Measurements from ENCODE around the gene JOSD1. TPM values are rescaled to one million over a fixed set of nuclear protein-coding genes. Genes with fewer than 3 reads are reported as not detected.

JOSD1 gene
- total RNA-seq, 1 experiment from 2014 or later, result 84.9 TPM

GRCh38 chr22:38727530-38728451 is 27.0 kb upstream of the JOSD1 start:
- intact Hi-C loops (cut with micrococcal nuclease), result no loop called here
- Mint-ChIP-seq H3K27ac (ENCODE audit: low read depth, unreplicated experiment) (no peak overlapping the region), H3K9me3 (ENCODE audit: unreplicated experiment) (no peaks in the 10 kb centered on the region), H3K4me3 (ENCODE audit: unreplicated experiment) (no peak overlapping the region), H3K4me1 (ENCODE audit: insufficient read depth, unreplicated experiment) (no peaks in the 10 kb centered on the region), H3K36me3 (ENCODE audit: insufficient read depth, unreplicated experiment) (peaks cover 90% of the 10 kb centered on the region), H3K27me3 (ENCODE audit: insufficient read depth, unreplicated experiment) (no peaks in the 10 kb centered on the region)
- DNase-seq (ENCODE audit: unreplicated experiment), result no peak
- CTCF ChIA-PET, result interaction anchor here (0.6 to 0.9 kb wide), 2 partner anchors 46 to 123 kb away, joined by 3 to 5 read pairs; partner anchors contain the start of gene TOMM22
- BruUV-seq (replicated peaks), result no TSS peak
- TF ChIP-seq, protein P1, sequence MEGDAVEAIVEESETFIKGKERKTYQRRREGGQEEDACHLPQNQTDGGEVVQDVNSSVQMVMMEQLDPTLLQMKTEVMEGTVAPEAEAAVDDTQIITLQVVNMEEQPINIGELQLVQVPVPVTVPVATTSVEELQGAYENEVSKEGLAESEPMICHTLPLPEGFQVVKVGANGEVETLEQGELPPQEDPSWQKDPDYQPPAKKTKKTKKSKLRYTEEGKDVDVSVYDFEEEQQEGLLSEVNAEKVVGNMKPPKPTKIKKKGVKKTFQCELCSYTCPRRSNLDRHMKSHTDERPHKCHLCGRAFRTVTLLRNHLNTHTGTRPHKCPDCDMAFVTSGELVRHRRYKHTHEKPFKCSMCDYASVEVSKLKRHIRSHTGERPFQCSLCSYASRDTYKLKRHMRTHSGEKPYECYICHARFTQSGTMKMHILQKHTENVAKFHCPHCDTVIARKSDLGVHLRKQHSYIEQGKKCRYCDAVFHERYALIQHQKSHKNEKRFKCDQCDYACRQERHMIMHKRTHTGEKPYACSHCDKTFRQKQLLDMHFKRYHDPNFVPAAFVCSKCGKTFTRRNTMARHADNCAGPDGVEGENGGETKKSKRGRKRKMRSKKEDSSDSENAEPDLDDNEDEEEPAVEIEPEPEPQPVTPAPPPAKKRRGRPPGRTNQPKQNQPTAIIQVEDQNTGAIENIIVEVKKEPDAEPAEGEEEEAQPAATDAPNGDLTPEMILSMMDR (IDR thresholded peaks at IDR 0.05; ENCODE audit: unreplicated experiment), result no peak
- POLR2A ChIA-PET, result interaction anchor here (2.4 kb wide), 1 partner anchor 22 kb away, joined by 6 read pairs; the partner anchor contains the start of gene GTPBP1

DNA sequence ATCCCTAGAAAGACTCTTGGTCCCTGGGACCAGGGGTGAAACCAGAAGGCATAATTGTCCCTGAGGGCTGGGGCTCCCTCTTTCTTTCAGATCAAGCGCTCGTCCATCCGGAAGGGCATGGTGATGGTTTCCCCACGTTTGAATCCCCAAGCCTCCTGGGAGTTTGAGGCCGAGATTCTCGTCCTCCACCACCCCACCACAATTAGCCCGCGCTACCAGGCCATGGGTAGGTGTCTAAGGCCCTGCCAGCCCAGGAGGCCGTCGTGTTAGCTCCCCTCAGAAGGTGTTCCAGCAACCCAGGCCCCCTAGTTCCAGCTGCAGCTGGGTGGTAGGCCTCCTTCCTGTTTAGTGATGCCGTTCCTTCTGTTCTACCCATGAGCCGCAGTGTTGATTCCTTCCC is 26.4 kb upstream of the JOSD1 start:
- POLR2A ChIA-PET, result no interaction called here
- Mint-ChIP-seq H3K36me3 (ENCODE audit: insufficient read depth, unreplicated experiment) (peaks cover 91% of the 10 kb centered on the region), H3K27me3 (ENCODE audit: insufficient read depth, unreplicated experiment) (no peaks in the 10 kb centered on the region), H3K27ac (ENCODE audit: low read depth, unreplicated experiment) (no peak overlapping the region), H3K4me1 (ENCODE audit: insufficient read depth, unreplicated experiment) (no peaks in the 10 kb centered on the region), H3K4me3 (ENCODE audit: unreplicated experiment) (no peak overlapping the region), H3K9me3 (ENCODE audit: unreplicated experiment) (no peaks in the 10 kb centered on the region)
- intact Hi-C loops (cut with micrococcal nuclease), result no loop called here
- TF ChIP-seq, protein P1 (IDR thresholded peaks at IDR 0.05; ENCODE audit: unreplicated experiment), result no peak
- BruUV-seq (replicated peaks), result no TSS peak
- DNase-seq (ENCODE audit: unreplicated experiment), result no peak
- CTCF ChIA-PET, result interaction anchor here (0.6 to 1.0 kb wide), 2 partner anchors 39 to 124 kb away, joined by 3 read pairs; no protein-coding TSS in a partner anchor

- Mint-ChIP-seq H3K27me3 (ENCODE audit: insufficient read depth, unreplicated experiment) (no peaks in the 10 kb centered on the region), H3K4me1 (ENCODE audit: insufficient read depth, unreplicated experiment) (no peaks in the 10 kb centered on the region), H3K27ac (ENCODE audit: low read depth, unreplicated experiment) (no peak overlapping the region), H3K4me3 (ENCODE audit: unreplicated experiment) (no peak overlapping the region), H3K36me3 (ENCODE audit: insufficient read depth, unreplicated experiment) (peaks cover 89% of the 10 kb centered on the region), H3K9me3 (ENCODE audit: unreplicated experiment) (no peaks in the 10 kb centered on the region)
- TF ChIP-seq, protein P1 (IDR thresholded peaks at IDR 0.05; ENCODE audit: unreplicated experiment), result no peak
- POLR2A ChIA-PET, result interaction anchor here (1.2 to 1.3 kb wide), 2 partner anchors 19 to 21 kb away, joined by 3 to 4 read pairs; partner anchors contain the start of gene GTPBP1
- CTCF ChIA-PET, result interaction anchor here (0.6 to 1.3 kb wide), 3 partner anchors 11 to 154 kb away, joined by 3 to 5 read pairs (median 3); no protein-coding TSS in a partner anchor
- DNase-seq (ENCODE audit: unreplicated experiment), result no peak
- intact Hi-C loops (cut with micrococcal nuclease), result no loop called here
- BruUV-seq (replicated peaks), result no TSS peak
Observed at GRCh38 chr22:38725900-38726655, 25.3 kb upstream of the JOSD1 start.

All from MCF 10A (cell line).